GM19467 (cell line): ENCODE data around the gene APOC1.
A peak's percentile ranks its signal among the peaks of the same experiment; 100 is the strongest.
"Not testable (repeated sequence)": the region's sequence is repeated elsewhere in the genome, so short reads cannot be mapped to it uniquely, and the experiment has no call there.

Source experiments
- ATAC-seq: cut with Tn5 transposase; IDR thresholded peaks from one replicate; pipeline ENCODE4 v1.9.1; 2021; ENCODE audit warnings: mild to moderate bottlenecking, moderate library complexity; ENCODE audit not compliant: unreplicated experiment

The APOC1 gene

GRCh38 chr19:44888335-44888734, 26.1 kb upstream of the APOC1 start:
- not testable (repeated sequence) for ATAC-seq

GRCh38 chr19:44889830-44890365, 24.5 kb upstream of the APOC1 start:
- no peak for ATAC-seq

GRCh38 chr19:44890366-44891015, 23.9 kb upstream of the APOC1 start:
- ATAC-seq, result peak; percentile 84

DNA sequence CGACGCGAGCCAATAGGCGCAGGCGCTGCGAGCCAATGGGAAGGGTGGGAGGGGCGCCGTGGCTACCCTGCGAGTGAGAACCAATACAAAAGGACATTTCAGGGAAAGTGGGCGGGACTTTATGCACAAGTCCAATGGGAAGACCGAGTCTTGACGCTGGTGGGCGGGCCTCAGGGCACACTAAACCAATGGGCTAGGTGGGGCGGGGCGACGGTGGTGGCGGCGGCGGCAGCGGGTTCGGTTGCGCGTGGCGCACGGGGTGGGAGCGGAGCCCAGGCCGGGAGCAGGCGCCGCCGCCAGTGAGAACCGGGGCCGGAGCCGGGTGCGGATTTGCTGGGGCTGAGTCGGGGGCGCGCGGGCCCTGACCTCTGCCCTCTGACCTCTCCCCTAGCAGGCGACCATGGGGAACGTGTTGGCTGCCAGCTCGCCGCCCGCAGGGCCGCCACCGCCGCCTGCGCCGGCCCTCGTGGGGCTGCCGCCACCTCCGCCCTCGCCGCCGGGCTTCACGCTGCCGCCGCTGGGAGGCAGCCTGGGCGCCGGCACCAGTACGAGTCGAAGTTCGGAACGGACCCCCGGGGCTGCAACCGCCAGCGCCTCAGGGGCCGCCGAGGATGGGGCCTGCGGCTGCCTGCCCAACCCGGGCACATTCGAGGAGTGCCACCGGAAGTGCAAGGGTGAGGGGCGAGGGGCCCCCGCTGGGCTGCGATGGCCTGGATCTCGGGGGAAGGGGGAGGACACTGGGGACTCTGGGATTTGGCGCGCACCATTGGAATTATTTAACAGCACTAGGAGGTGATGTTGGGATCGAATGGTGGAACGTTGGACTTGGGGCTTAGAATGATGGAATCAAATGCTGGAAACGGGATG, 23.2 kb upstream of the APOC1 start, which contains the start of gene TOMM40:
TSS of gene TOMM40 (plus strand) at position 239 of the 867 bp plus-strand sequence. CDS start at position 401, 162 bp downstream.
- peak; percentile 52 for ATAC-seq

DNA sequence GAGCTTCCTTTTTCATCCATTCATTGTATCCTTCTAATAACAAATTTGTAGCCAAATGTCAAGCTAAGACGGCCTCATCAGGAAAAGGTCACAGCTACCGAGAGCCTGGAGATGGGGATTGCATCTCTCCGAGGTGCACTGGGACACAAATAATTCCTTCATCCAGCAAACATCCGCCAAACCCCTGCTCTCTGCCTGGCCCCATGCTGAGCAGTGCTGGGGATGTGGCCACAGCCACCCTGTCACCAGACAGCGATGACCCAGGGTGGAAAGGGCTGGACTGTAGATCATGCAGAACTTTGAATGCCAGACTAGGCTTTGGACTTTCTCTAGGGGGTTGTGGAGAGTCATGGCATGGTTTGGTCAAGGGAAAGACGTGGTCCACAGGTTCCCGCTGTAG, 21.5 kb upstream of the APOC1 start:
- ATAC-seq, result no peak

DNA sequence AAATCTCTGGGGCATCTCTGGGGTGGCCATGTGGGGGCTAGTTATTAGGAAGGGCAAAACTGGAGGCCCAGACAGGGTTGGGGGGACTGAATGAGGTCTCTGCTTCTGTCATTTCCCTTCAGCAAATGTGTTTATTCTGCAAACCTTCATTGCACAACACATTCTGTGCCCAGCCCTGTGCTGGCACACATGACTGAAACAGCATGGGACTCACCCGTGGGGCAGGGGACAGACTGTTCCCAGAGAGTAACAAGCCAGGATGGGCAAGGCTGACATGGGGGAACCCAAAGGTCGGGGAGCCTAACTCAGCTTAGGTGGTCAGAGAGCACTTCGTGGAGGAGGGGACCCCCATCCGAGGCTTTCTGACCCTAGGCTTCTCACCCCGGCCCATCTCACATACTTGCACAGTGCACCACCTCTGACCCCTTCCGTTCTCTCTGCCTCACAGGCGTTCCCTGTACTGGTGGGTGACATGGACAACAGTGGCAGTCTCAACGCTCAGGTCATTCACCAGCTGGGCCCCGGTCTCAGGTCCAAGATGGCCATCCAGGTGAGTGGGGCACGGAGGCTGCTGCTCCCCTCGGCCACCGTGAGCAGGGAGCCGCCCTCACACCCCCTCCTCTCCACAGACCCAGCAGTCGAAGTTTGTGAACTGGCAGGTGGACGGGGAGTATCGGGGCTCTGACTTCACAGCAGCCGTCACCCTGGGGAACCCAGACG, 20.9 kb upstream of the APOC1 start:
- ATAC-seq, result no peak

GRCh38 chr19:44894052-44894400, 20.4 kb upstream of the APOC1 start:
- no peak for ATAC-seq

DNA sequence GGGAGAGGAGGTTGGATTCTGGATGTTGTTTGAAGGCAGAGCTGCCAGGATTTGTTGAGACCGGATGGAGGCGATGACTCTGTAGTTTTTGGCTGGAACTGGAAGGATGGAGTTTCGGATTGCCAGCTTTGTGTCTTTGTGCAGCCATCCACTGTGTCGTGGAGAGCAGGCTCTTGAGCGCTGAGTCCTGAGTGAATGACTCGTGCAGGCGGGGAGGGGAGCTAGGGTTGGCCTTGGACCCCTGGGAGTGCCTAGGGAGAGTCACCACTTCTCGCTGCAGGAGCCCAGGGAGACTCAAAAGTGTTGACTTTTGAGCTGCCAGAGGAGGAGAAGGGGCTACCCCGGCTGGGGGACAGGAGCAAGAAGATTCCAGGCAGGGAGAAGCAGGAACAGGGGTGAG, 19.5 kb upstream of the APOC1 start:
- ATAC-seq, result no peak

DNA sequence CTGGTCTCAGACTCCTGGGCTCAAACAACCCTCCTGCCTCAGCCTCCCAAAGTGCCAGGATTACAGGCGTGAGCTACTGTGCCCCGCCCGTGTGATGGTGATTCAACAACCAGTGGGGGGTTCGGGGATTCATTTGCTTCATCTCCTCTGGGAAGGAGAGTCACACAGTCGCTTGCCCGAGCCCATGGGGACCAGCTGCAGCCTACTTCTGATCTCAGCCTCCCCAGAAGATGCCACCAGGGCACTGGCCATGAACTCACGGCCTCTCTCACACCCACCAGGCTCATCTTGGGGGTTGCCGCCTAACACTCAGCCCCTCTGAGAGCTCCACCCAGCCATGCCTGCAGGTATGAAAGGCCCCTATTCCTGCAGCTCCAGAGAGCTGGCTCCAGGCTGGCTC, 16.6 kb upstream of the APOC1 start:
- ATAC-seq, result no peak

- no peak for ATAC-seq
These were observed 13.8 kb upstream of the APOC1 start for GRCh38 chr19:44900328-44901244.

GRCh38 chr19:44903216-44903601, 11.2 kb upstream of the APOC1 start:
- no peak for ATAC-seq

GRCh38 chr19:44903602-44904425, 10.6 kb upstream of the APOC1 start:
- no peak for ATAC-seq

DNA sequence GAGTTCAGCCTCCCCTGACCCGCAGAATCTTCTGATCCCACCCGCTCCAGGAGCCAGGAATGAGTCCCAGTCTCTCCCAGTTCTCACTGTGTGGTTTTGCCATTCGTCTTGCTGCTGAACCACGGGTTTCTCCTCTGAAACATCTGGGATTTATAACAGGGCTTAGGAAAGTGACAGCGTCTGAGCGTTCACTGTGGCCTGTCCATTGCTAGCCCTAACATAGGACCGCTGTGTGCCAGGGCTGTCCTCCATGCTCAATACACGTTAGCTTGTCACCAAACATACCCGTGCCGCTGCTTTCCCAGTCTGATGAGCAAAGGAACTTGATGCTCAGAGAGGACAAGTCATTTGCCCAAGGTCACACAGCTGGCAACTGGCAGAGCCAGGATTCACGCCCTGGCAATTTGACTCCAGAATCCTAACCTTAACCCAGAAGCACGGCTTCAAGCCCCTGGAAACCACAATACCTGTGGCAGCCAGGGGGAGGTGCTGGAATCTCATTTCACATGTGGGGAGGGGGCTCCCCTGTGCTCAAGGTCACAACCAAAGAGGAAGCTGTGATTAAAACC, 9.9 kb upstream of the APOC1 start:
- no peak for ATAC-seq

DNA sequence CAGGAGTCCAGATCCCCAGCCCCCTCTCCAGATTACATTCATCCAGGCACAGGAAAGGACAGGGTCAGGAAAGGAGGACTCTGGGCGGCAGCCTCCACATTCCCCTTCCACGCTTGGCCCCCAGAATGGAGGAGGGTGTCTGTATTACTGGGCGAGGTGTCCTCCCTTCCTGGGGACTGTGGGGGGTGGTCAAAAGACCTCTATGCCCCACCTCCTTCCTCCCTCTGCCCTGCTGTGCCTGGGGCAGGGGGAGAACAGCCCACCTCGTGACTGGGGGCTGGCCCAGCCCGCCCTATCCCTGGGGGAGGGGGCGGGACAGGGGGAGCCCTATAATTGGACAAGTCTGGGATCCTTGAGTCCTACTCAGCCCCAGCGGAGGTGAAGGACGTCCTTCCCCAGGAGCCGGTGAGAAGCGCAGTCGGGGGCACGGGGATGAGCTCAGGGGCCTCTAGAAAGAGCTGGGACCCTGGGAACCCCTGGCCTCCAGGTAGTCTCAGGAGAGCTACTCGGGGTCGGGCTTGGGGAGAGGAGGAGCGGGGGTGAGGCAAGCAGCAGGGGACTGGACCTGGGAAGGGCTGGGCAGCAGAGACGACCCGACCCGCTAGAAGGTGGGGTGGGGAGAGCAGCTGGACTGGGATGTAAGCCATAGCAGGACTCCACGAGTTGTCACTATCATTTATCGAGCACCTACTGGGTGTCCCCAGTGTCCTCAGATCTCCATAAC, 8.8 kb upstream of the APOC1 start, which contains the start of gene APOE:
TSS of gene APOE (plus strand) at position 360 of the 724 bp plus-strand sequence. CDS start 829 bp downstream, outside the sequence.
- no peak for ATAC-seq

- no peak for ATAC-seq
These were observed 6.8 kb upstream of the APOC1 start for GRCh38 chr19:44907613-44908012.

- ATAC-seq, result no peak
These were observed 6.2 kb upstream of the APOC1 start for GRCh38 chr19:44908074-44908835.

DNA sequence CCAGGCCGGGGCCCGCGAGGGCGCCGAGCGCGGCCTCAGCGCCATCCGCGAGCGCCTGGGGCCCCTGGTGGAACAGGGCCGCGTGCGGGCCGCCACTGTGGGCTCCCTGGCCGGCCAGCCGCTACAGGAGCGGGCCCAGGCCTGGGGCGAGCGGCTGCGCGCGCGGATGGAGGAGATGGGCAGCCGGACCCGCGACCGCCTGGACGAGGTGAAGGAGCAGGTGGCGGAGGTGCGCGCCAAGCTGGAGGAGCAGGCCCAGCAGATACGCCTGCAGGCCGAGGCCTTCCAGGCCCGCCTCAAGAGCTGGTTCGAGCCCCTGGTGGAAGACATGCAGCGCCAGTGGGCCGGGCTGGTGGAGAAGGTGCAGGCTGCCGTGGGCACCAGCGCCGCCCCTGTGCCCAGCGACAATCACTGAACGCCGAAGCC, 5.6 kb upstream of the APOC1 start:
- no peak for ATAC-seq

GRCh38 chr19:44909775-44910174, 4.6 kb upstream of the APOC1 start:
- no peak for ATAC-seq
